Fibroblast of skin of abdomen (primary cell): ENCODE data around the gene BRSK1.
"Not testable (repeated sequence)": the region's sequence is repeated elsewhere in the genome, so short reads cannot be mapped to it uniquely, and the experiment has no call there.

Source experiments
- DNase-seq: peaks from one replicate; pipeline ENCODE4 v3.0.0-alpha.2; 2013

Gene BRSK1

DNA sequence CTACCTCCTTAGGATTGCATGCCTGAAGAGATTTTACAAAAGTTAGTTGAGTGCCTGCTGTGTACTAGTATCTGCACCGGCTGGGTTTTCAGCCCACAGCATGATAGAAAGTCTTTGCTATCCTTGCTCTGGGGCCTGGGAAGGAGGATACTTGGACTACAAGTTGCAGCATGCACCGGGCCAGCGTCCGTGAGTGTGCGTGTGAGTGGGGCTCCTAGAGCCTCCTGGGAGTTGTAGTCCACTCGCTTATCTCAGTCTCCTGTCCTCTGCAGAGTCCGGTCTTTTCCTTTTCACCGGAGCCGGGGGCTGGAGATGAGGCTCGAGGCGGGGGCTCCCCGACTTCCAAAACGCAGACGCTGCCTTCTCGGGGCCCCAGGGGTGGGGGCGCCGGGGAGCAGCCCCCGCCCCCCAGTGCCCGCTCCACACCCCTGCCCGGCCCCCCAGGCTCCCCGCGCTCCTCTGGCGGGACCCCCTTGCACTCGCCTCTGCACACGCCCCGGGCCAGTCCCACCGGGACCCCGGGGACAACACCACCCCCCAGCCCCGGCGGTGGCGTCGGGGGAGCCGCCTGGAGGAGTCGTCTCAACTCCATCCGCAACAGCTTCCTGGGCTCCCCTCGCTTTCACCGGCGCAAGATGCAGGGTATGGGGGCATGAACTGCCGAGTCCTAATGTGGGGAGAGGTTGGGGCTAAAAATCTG lies 20.6 kb downstream of the BRSK1 start:
- DNase-seq, result peak; percentile 30

DNA sequence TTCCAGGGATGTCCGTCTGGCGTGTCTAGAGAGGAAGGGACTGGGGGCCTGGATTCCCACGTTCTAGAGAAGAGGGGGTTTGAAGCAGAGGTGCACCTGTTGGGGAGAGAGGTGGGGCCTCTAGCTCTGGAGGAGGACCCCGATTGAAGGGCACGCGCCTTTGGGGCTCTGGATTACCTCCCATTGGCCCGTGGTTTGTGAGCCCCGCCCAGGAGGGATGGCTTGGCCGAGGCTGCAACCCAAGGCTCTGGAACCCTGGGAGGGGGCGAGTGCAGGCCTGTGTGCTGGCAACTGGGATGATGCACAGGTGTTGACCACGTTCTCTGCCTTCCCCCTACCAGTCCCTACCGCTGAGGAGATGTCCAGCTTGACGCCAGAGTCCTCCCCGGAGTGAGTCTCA lies 21.2 kb downstream of the BRSK1 start:
- no peak for DNase-seq

DNA sequence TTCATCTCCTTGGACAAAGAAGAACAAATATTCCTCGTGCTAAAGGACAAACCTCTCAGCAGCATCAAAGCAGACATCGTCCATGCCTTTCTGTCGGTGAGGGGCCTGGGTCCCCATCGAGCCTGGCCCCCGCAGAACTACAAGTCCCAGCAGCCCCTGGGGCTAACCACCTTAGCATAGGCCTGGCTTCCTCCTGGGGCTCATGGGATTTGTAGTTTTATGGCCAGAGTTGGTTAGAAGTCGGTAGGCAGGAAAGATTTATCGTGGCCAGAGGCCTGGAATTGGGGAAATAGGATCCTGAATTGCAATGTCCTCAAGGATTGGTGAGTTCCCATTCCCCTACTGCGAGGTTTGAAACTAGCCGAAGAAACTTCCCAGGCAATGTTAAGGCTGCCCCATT lies 21.7 kb downstream of the BRSK1 start:
- DNase-seq, result no peak

DNA sequence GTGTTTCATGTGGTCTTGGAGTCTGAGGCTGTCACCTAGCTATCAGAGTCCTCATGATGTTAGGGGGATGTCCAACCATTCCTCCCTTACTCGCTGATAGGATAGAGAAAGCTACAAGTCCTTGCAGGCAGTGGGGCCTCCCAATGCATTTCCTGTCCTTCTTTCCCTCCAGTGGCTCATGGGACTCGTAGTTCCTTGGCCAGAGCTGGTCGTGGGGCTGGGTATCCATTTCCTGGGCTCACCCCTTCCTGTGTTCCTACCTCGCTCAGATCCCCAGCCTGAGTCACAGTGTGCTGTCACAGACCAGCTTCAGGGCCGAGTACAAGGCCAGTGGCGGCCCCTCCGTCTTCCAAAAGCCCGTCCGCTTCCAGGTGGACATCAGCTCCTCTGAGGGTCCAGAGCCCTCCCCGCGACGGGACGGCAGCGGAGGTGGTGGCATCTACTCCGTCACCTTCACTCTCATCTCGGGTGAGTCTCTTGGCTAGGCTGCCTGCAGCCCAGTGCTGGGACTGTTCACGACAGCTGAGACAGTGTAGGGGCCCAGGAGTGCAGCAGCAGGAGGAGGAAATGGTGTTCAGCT lies 22.3 kb downstream of the BRSK1 start:
- DNase-seq, result no peak

DNA sequence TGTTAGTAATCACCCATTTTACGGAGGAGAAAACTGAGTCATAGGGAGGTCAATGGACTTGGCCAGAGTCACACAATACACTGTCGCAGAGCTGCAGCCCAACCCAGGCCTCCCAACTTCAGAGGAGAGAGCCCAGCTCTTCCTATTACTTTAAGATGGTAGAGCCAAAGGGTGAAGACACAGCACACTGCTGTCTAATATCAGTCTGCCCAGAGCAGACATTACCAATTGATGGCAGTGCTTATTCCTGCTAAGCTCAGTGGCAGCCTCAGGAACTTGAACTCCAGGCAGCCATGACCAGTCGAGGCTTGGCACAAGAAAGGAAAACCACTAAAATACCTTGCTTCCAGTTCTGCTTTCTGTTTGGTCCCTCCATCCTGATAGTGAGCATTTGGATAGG lies 22.9 kb downstream of the BRSK1 start:
- no peak for DNase-seq

DNA sequence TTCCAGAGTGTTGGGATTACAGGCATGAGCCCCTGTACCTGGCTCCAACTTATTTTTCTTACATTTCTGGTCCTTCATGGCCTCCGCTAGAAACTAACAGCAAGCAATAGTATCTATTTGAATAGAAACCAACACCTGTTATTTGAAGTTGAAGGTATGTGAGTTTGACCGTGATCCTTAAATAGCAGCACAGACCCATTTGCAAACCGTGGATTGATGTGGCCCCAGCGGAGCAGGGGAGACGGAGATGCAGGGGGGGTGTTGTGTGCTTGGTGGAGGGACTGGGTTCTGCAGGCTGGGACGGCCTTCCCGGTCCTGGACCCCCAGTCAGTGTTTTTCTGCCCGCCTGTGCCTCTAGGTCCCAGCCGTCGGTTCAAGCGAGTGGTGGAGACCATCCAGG lies 24.5 kb downstream of the BRSK1 start:
- DNase-seq, result no peak

DNA sequence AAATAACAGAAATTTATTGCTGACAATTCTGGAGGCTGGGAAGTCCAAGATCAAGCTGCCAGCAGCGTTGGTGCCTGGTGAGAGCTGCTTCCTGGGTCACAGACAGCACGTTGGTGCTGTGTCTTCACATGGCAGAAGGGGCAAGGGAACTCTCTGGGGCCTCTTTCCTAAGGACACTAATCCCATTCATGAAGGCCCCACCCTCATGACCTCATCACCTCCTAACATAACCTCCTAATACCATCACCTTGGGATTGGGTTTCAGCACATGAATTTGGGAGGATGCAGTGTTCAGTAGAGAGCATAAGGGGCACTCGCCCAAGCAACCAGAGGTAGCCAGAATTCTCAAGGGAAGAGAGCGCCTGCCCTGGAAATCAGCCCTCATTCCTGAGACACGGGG lies 25.7 kb downstream of the BRSK1 start:
- no peak for DNase-seq

DNA sequence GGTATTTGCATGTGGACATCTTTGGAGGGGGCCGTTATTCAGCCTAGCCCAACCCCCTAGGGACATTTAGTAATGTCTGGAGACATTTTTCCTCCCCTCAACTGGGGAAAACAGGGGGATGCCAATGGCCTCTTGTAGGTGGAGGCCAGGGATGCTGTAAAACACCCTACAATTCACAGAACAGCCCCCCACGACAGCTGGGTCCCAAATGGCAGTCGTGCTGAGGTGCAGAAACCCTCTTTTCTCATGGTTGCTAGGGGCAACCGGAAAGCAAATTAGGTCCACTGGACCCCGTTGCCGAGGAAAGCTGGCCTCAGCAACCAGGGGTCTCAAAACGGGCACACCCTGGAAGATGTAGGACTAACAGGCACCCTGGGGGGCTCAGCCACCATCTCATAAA lies 26.7 kb downstream of the BRSK1 start:
- DNase-seq, result no peak

DNA sequence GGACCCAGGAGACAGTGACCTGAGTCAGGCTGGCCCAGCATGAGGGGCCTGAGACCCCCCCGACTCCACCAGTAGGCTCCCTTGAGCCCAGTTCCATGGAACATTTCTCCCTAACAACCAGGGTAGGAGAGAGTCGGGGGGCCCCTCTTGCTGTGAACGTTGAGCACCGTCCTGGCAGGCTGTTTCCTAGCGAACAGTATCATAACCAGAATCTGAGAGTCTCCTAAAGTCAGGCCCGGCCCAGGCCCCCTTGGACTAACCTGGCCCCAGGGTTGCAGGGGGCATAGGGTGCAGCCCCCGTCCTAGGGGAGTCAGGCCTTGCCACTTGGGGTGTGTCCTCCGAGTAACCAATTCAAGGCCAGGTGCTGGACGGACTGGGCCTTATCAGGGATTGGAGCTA lies 27.6 kb downstream of the BRSK1 start:
- DNase-seq, result no peak

DNA sequence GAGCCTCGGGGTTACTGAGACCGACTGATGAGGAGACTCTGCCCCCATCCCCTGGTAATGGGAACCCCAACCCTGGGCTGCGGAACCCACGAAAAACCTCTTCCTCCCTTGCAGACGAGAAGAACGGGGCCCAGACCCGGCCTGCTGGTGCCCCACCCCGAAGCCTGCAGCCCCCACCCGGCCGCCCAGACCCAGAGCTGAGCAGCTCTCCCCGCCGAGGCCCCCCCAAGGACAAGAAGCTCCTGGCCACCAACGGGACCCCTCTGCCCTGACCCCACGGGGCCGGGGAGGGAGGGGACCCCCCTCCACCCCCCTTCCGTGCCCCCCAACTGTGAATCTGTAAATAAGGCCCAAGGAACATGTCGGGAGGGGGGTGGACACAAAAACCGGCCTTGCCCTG lies 28.0 kb downstream of the BRSK1 start:
- DNase-seq, result no peak

DNA sequence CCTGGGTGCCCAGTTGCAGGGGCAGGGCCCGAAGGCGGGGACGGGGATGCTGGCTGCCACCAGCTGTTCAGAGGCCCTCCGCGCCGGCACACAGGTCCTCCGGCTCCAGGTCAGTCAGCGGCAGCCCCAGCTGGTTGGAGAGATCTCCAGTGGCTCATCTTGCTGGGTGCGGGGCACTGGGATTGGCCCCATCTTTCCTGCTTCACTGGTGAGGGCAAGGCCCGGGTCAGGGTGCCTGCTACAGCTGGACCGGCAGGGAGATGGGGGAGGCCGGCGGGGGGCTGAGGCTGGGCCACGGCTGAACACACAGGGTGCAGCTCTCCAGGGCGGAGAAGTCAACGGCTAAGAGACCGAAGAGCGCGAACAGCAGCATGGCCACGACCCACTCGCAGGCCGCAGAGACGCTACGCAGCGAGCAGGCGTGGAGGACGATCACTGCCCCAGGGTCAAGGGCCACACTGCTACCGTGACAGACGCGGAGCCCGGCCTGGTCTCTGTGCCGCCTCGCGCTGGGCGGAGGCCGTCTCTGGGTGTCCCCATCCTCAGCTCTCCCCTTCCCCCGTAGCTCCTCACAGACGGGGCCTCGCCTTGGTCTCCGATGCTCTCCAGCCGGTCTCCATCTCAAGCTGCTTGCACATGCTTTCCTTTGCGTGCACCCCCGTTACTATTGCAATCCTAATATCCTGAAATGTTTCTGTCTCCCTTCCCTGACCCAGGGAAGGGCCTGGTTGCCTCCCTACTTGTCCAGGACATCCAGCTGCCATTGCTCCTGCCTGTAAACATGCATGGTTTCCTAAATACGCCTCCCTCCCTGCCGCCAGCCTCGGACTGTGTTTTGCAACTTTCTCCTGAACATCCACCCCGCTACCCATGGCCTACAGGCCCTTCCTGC lies 29.1 kb downstream of the BRSK1 start:
- DNase-seq, result no peak

DNA sequence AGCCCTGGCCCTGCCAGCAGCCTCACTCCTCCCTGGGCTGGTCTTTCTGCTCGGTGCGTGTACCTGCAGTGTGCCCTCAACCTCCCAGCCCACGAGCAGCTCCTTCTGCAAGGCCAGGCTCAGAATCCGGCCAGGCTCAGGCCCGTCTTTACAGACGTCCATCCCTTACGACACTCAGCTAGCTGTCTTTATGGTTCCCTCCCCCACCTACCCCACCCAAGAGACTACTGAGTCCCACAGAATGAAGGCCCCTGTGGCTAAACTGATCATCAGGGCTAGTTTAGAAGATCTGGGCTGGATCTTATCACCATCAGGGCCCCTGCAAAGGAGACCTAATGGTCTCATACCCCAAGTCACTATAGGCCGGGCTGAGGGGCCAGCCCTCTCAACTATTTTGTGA lies 30.6 kb downstream of the BRSK1 start:
- no peak for DNase-seq

DNA sequence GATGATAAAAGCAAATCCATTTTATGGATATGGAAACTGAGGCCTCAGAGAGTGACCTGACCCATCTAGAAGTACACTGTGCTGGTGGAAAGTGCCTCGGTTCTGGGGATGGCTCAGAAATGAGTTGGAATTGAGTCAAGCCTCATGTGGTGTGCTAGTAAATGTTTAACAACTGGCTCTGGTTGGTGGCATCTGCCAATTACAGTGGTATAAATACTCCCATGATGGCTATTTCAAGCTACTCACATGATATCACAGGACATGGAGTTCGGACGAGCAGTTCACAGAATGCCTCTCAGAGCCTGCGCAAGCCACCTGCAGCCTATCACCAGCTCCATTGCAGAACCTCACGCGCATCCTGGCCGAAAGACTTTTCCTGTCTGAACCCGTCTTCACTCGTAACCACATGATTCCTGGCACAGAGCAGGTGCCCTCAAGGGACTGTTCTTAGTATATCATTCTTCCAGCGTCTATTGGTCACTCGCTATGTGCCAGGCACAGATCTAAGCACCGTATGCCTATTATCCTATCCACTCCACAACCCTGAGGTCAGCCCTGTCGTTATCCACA lies 32.2 kb downstream of the BRSK1 start:
- DNase-seq, result no peak

DNA sequence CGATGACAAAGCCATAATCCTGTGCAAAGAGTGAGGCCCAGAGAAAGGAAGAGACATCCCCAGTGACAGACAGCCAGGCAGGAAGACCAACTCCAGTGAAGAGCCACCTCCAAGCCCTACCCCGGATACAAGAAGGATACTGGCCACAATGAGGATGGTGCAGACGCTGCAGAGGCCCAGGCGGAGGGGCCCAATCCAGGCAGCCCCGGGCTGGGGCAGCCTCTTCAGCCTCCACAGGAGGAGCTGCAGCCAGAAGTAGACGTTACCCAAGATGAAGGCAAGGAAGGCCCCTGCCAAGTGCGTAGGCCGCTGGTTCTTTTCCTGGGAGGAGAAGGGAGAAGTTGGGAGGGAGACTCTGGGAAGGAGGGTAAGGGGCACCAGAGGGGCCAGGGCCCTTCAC lies 32.8 kb downstream of the BRSK1 start:
- no peak for DNase-seq

DNA sequence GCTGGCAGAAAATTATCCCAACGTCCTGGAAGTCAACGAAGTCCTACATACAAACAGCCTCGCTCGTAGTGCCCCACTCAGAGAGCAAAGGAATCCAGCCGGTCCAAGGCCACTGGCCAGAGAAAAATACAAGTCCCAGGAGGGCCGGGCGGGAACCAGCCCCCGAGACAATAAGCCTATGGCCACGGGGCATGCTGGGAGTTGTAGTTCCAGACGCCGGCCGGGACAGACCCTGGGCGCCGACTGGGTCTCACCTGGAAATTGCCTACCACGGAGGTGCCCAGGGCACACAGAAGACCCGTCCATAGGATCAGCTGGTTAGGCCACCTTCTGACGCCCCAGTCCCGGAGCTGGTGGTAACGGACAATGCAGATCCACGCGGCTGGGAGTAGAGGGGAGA lies 36.0 kb downstream of the BRSK1 start:
- peak; percentile 37 for DNase-seq

DNA sequence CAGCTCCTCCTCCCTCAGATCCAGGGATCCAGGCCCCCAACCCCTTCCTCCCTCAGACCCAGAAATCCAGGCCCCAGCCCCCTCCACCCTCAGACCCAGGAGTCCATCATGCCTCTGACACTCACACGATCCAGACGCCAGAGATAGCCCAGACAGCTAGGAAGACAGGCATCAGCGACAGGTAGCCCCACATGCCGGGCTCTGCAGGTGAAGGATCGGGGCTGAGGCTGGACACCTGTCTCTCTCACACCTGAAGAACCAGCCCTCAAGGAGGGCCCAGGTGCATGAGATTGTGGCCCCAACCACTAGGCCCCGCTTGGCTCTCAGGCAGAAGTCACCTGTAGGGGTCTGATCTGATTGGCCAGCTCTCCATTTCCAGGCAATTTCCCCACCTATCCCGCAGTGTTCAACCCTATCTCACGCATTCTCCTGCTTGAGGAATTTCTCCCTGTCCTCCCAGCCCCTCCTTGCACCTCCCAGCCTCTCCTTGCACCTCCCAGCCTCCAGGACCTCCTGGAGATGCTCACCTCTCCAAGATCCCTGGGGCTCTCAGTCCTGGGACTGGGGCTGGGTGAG lies 37.1 kb downstream of the BRSK1 start:
- no peak for DNase-seq

DNA sequence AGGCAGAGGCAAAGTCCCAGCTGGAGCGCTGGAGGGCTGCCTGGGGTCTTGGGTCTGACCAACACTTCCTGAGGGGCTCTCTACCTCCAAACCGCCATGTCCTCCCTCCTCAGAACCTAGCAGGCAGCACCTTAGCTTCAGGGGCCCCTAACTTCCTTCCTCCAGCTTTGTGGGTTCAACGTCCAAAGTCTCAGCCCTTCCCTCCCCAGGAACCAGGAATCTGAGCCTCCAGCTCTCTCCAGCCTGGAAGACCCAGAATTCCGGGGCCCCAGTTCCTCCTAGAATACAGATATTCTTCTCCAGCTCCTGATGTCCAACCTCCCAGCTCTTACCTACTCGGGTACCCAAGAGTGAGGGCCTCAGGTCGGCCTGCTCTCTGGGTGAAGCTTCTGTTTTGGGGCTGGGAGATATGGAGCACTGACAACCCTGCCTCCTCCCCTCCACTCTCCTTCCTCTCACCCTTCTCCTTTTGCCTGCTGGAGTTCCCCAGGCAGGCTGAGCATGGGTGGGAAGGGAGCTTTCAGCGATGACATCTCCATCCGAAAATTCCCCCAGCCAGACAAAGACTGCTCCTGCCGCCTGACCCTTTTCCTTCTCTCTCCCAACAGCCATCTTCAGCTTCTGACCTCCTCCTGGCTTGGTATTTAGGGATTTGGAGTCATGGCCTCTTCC lies 37.8 kb downstream of the BRSK1 start:
- no peak for DNase-seq

DNA sequence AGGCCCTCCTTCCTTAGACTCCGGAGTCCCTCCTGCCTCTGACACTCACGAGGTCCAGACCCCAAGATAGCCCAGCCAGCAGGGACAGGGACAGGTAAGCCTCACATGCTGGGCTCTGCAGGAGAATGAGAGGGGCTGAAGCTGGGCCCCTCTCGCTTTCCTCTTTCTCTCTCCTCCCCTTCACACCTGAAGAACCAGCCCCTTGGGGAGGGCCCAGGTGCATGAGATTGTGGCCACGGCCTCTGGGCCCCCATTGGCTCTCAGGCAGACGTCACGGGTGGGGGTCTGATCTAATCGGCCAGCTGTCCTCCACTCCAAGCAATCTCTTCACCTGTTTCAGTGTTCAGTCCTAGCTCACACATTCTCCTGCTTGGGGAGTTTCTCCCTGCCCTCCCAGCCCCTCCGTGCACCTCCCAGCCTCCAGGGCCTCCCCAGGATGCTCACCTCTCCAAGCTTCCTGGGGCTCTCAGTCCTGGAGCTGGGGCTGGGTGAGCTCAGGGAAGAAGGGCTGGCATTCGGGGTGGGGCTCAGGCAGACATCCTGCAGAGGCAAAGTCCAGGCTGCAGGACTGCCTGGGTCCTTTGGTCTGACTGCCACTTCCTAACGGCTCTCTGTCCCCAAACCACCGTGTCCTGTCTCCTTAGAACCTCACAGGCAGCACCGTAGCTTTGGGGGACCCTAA lies 38.5 kb downstream of the BRSK1 start:
- DNase-seq, result no peak

DNA sequence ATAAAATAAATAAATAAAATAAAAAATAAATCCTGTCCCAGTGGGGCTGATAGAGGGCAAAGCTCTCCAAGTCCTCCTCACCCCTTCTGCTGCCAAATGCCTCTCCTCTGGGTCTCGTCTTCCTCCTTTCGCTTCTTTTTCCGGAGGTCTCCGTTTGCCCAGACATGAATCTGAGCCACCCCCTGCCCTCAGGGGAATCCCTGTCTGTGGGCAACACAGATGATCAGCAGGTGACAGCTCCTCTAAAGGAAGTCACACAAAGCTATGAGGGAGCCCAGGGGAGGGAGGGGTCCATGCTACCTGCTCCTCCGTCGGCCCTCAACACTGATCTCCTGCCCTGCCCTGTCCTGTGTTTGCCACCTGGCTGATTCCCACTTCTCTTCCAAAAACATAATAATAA lies 40.9 kb downstream of the BRSK1 start:
- no peak for DNase-seq

DNA sequence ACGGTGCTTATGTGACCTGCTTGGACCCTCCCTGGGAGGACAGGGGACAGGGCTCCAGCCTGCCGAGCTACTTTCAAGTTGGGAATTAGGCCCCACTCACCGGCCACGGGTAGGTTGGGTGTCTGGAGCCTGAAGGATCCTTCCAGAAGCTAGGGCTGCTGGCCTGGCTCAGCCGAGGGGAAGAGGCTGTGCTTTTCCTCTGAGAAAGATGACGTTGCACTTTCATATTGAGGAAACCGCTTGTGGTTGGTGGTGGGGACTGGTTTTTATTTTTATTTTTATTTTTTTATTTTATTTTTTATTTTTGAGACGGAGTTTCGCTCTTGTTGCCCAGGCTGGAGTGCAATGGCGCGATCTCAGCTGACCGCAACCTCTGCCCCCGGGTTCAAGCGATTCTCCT lies 41.4 kb downstream of the BRSK1 start, which contains the start of gene TMEM150B:
Gene TMEM150B, minus strand, starts transcription at position 170 of the 400 bp plus-strand sequence. CDS start 4,305 bp downstream, outside the sequence.
- no peak for DNase-seq

DNA sequence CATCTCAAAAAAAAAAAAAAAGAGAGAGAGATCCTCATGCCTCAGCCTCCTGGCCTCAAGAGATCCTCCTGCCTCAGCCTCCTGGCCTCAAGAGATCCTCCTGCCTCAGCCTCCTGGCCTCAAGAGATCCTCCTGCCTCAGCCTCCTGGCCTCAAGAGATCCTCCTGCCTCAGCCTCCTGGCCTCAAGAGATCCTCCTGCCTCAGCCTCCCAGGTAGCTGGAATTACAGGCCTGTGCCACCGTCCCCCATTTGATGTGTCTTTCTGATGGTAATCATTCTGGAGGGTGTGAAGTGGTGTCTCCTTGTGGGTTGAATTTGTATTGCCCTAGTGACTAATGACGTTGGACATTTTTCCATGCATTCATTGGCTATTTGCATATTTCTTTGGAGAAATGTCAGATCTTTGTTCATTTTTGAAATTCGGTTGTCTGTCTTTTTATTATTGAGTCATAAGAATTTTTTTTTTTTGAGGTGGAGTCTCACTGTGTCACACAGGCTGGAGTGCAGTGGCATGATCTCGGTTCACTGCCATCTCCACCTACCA lies 45.0 kb downstream of the BRSK1 start:
- not testable (repeated sequence) for DNase-seq
